Lower leg skin (tissue), 3 donors: ENCODE results near the gene PFKFB1.

Experiments used
- CTCF ChIP-seq, 3 donors: fragments of 450-650 bp; IDR thresholded peaks; one replicate each; pipeline ENCODE4 v1.5.1; 2016; ENCODE audit warnings: antibody characterized with exemption in 3 of 3, mild to moderate bottlenecking in 3 of 3, moderate library complexity in 2 of 3
- POLR2A ChIP-seq, 2 donors: fragments of 450-650 bp; IDR thresholded peaks; one replicate each; pipeline ENCODE4 v1.6.1; 2016 to 2017; ENCODE audit warnings: antibody characterized with exemption in 2 of 2, mild to moderate bottlenecking in 1 of 2, moderate library complexity in 1 of 2

- no peak for TF ChIP-seq POLR2A (IDR thresholded peaks at IDR 0.05)
- TF ChIP-seq CTCF (IDR thresholded peaks at IDR 0.05): no peak
Measured at GRCh38 chrX:54991706-54992105, 2.3 kb downstream of the PFKFB1 start.
